Sigmoid colon (tissue), 7 donors: Measurements from ENCODE around the gene TCTN1. TPM values are rescaled to one million over a fixed set of nuclear protein-coding genes. Genes with fewer than 3 reads are reported as not detected.

Source experiments
- DNase-seq: peaks from one replicate; pipeline ENCODE4 v3.0.0-alpha.2; 2019
- H3K27ac ChIP-seq, 4 donors: fragments of 200-600 bp; sonication (generic); one replicate each; pipeline ENCODE4 v1.5.1; 2016 to 2019; ENCODE audit warnings: mild to moderate bottlenecking in 1 of 4
- H3K27me3 ChIP-seq, 3 donors: fragments of 200-600 bp; sonication (generic); one replicate each; pipeline ENCODE4 v1.5.1; 2019; ENCODE audit warnings: mild to moderate bottlenecking in 1 of 3
- H3K36me3 ChIP-seq, 4 donors: fragments of 200-600 bp; sonication (generic); one replicate each; pipeline ENCODE4 v1.5.1; 2016 to 2019
- H3K4me1 ChIP-seq, 4 donors: fragments of 200-600 bp; sonication (generic); one replicate each; pipeline ENCODE4 v1.5.1; 2017 to 2019
- H3K4me3 ChIP-seq, 4 donors: fragments of 200-600 bp; sonication (generic); one replicate each; pipeline ENCODE4 v1.5.1; 2017 to 2019; ENCODE audit warnings: mild to moderate bottlenecking in 2 of 4, moderate library complexity in 1 of 4
- H3K9me3 ChIP-seq, 4 donors: fragments of 200-600 bp in 3 of 4; sonication (generic) in 3 of 4; one replicate each; pipeline versions ENCODE4 v1.5.1 to v1.6.1; 2013 to 2019
- EP300 ChIP-seq, 4 donors: sonication (generic); formaldehyde crosslinking; IDR thresholded peaks; one replicate each; pipeline ENCODE4 v1.6.1; 2017; ENCODE audit warnings: antibody characterized with exemption in 4 of 4
- POLR2A ChIP-seq, 2 donors: fragments of 450-650 bp; IDR thresholded peaks; one replicate each; pipeline ENCODE4 v1.6.1; 2016; ENCODE audit warnings: antibody characterized with exemption in 2 of 2, mild to moderate bottlenecking in 2 of 2, moderate library complexity in 2 of 2
- POLR2AphosphoS5 ChIP-seq, 4 donors: sonication (generic); formaldehyde crosslinking; IDR thresholded peaks; one replicate each; pipeline ENCODE4 v1.6.1; 2017; ENCODE audit warnings: antibody characterized with exemption in 4 of 4
- WGBS, 2 donors: extraction: QIAGEN DNeasy Blood & Tissue Kit; methylation state at CpG; one replicate each; pipeline ENCODE4 v1.1.7; 2013; 5-methylcytosine and 5-hydroxymethylcytosine counted together
- intact Hi-C: fragments of 100-400 bp; cut with DNase I; formaldehyde crosslinking; loops from one replicate; pipeline ENCODE4 v1.15.1; 2023
- polyA plus RNA-seq, 3 donors: library from polyadenylated mRNA; stranded (reverse); fragments of 200-250 nt; gene quantifications; one replicate each; pipeline ENCODE4 v1.2.3, GENCODE V29; 2013
- total RNA-seq, 4 donors: library from RNA; depleted of rRNA; stranded (reverse); fragments of >200 nt; gene quantifications; one replicate each; pipeline ENCODE4 v1.1.0, GENCODE V29; 2016
- TF ChIP-seq, protein P1 (sequence below), 4 experiments: fragments of 450-650 bp in 3 of 4; fragments of 200-600 bp in 1 of 4; IDR thresholded peaks; one replicate each; pipeline ENCODE4 v1.5.1; 2016 to 2019; ENCODE audit warnings: antibody characterized with exemption in 4 of 4, mild to moderate bottlenecking in 3 of 4, moderate library complexity in 2 of 4
- donor health status: healthy with polysubstance abuse.
- donor health status: Bipolar disorder and iron deficiency.
- donor health status: healthy.

TCTN1 gene
- total and polyA plus RNA-seq, 7 donors = 0.92 to 38.6 (median 34.6) TPM

DNA sequence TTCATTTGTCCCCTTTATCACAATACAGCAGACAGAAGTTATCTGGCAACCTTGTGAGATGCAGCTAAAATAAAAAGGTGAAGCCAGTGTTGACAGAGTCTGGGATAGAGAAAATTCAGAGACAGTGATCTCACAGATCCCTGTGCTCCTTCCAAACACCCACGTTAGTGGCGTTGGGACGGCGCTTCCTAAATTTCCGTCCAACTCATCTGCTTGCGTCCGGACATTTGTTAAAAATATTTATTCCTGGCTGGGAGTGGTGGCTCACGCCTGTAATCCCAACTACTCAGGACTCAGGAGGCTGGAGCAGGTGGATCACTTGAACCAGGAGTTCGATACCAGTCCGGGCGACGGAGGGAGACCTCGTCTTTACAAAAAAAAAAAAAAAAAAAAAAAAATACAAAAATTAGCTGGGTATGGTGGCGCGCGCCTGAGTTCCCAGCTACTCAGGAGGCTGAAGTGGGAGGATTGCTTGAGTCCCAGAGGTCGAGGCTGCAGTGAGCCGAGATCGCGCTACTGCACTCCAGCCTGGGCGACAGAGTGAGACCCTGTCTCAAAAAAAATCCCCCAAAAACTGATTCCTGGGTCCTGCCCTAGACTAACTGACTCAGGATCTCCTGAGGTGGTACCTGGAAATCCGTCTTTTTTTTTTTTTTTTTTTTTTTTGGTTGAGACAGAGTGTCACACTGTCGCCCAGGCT, 708 bp upstream of the TCTN1 start:
- H3K4me1 ChIP-seq = peaks cover 0 to 10% (median 6%) of the 10 kb centered on the region in 4 donors
- no peak for DNase-seq
- peaks cover 0 to 11% (median 0%) of the 10 kb centered on the region in 4 donors for H3K36me3 ChIP-seq
- 70 to 82% methylated on average over 23 of the region's 23 CpGs for WGBS, 2 donors
- peak overlapping the region; percentile 70 to 79 (median 75) for H3K27ac ChIP-seq
- intact Hi-C loops = loop anchor here (5.0 to 10.0 kb wide), 2 partner anchors 212 to 274 kb away; no protein-coding TSS in a partner anchor
- no peaks in the 10 kb centered on the region for H3K27me3 ChIP-seq
- H3K4me3 ChIP-seq = peak overlapping the region; percentile 61 to 78 (median 68)
- H3K9me3 ChIP-seq = no peaks in the 10 kb centered on the region
- no peak for TF ChIP-seq POLR2AphosphoS5 (IDR thresholded peaks at IDR 0.05)
- no peak for TF ChIP-seq POLR2A (IDR thresholded peaks at IDR 0.05)
- no peak for TF ChIP-seq EP300 (IDR thresholded peaks at IDR 0.05)
- TF ChIP-seq, protein P1, sequence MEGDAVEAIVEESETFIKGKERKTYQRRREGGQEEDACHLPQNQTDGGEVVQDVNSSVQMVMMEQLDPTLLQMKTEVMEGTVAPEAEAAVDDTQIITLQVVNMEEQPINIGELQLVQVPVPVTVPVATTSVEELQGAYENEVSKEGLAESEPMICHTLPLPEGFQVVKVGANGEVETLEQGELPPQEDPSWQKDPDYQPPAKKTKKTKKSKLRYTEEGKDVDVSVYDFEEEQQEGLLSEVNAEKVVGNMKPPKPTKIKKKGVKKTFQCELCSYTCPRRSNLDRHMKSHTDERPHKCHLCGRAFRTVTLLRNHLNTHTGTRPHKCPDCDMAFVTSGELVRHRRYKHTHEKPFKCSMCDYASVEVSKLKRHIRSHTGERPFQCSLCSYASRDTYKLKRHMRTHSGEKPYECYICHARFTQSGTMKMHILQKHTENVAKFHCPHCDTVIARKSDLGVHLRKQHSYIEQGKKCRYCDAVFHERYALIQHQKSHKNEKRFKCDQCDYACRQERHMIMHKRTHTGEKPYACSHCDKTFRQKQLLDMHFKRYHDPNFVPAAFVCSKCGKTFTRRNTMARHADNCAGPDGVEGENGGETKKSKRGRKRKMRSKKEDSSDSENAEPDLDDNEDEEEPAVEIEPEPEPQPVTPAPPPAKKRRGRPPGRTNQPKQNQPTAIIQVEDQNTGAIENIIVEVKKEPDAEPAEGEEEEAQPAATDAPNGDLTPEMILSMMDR (IDR thresholded peaks at IDR 0.05) = no peak

DNA sequence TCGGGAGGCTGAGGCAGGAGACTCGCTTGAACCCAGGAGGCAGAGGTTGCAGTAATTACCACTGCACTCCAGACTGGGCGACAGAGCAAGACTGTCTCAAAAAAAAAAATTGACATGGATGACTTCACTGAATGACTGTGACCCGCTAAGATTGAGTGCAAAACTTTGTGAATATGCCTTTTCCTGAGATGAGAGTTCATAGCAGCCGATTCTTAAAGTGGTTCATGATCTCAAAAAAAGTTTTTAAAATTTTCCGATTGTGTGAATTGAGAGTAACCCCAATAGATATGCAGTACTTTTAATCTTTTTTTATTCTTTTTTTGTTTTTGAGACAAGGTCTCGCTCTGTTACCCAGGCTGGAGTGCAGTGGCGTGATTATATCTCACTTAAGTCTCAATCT, 1.2 kb downstream of the TCTN1 start:
- no peaks in the 10 kb centered on the region for H3K27me3 ChIP-seq
- peaks cover 0 to 10% (median 6%) of the 10 kb centered on the region in 4 donors for H3K4me1 ChIP-seq
- peaks cover 0 to 11% (median 0%) of the 10 kb centered on the region in 4 donors for H3K36me3 ChIP-seq
- DNase-seq = no peak
- H3K27ac ChIP-seq = no peak overlapping the region
- H3K9me3 ChIP-seq = no peaks in the 10 kb centered on the region
- no peak overlapping the region for H3K4me3 ChIP-seq
- WGBS, 2 donors = 80 to 90% methylated on average over 8 of the region's 8 CpGs
- TF ChIP-seq, protein P1 (IDR thresholded peaks at IDR 0.05) = no peak
- TF ChIP-seq EP300 (IDR thresholded peaks at IDR 0.05) (no peak), POLR2AphosphoS5 (IDR thresholded peaks at IDR 0.05) (no peak), POLR2A (IDR thresholded peaks at IDR 0.05) (no peak)
- intact Hi-C loops = loop anchor here (10.0 kb wide), 1 partner anchor 210 kb away; no protein-coding TSS in a partner anchor

DNA sequence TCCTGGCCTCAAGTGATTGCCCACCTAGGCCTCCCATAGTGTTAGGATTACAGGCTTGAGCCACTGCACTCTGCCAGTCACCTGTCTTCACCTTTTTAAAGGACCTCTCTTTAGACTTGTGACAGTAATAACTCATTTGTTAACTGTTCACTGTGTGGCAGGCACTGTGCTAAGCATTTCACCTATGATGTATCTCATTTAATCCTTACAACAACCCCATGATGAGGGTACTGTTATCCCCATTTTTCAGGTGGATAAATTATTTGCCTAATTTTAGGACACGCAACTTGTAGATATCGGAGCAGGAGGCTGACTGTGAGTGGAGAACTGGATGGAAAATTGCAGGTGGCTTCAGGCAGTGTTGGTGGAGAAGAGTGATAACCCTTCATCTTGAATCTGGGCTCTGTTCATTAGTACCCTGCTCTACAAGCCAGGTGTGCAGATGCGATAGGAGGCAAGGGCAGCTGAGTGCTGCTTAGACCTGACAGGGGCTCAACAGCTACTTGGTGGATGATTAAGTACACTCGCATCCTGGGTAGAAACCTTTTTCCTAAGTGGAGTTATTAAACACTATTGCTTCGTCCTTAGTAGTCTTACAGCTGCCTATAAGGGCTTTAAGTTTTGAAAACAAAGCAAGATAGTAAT, 2.7 kb downstream of the TCTN1 start:
- WGBS, 2 donors = 86 to 96% methylated on average over 5 of the region's 5 CpGs
- H3K36me3 ChIP-seq = peaks cover 0 to 11% (median 0%) of the 10 kb centered on the region in 4 donors
- TF ChIP-seq POLR2AphosphoS5 (IDR thresholded peaks at IDR 0.05) (no peak), POLR2A (IDR thresholded peaks at IDR 0.05) (no peak), EP300 (IDR thresholded peaks at IDR 0.05) (no peak)
- TF ChIP-seq, protein P1 (IDR thresholded peaks at IDR 0.05) = no peak
- no peaks in the 10 kb centered on the region for H3K27me3 ChIP-seq
- H3K9me3 ChIP-seq = no peaks in the 10 kb centered on the region
- no peak overlapping the region for H3K27ac ChIP-seq
- H3K4me1 ChIP-seq = peaks cover 0 to 10% (median 6%) of the 10 kb centered on the region in 4 donors
- no peak for DNase-seq
- no peak overlapping the region for H3K4me3 ChIP-seq
- intact Hi-C loops = loop anchor here (10.0 kb wide), 1 partner anchor 208 kb away; no protein-coding TSS in a partner anchor

DNA sequence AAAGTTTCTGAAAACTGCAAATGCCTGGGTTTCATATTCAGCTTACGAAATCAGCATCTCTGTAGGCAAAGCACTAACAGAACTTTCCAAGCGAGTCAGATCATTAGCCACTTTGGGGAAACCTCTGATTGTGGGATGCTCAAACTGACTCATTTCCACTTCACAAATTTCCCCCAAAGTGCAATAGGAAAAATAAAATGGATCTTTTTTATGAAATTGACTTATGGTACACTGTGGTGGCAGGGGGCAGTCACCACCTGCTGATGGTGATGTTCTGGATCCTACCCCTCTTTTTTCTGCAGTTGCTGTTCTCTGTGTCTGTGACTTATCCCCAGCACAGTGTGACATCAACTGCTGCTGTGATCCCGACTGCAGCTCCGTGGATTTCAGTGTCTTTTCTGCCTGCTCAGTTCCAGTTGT, 5.6 kb downstream of the TCTN1 start:
- Histone ChIP-seq H3K36me3 (peaks cover 0 to 19% (median 0%) of the 10 kb centered on the region in 4 donors), H3K27me3 (no peaks in the 10 kb centered on the region), H3K9me3 (no peaks in the 10 kb centered on the region), H3K4me3 (no peak overlapping the region), H3K4me1 (peaks cover 0 to 6% (median 3%) of the 10 kb centered on the region in 4 donors), H3K27ac (no peak overlapping the region)
- intact Hi-C loops = loop anchor here (10.0 kb wide), 1 partner anchor 205 kb away; no protein-coding TSS in a partner anchor
- no peak for DNase-seq
- 73 to 90% methylated on average over 4 of the region's 4 CpGs for WGBS, 2 donors
- TF ChIP-seq, protein P1 (IDR thresholded peaks at IDR 0.05) = no peak
